IPS DF 6.9 (cell line): ENCODE measurements around the gene DAPK2.
"Not testable (repeated sequence)": the region's sequence is repeated elsewhere in the genome, so short reads cannot be mapped to it uniquely, and the experiment has no call there.

Experiments used
- DNase-seq: peaks from one replicate; pipeline ENCODE4 v3.0.0-alpha.2; 2013; ENCODE audit warnings: low read depth, low spot score
- H3K27ac ChIP-seq: one replicate; pipeline ENCODE4 v1.5.1; 2013; ENCODE audit warnings: low read length, control low read depth
- H3K27me3 ChIP-seq: 2 replicates; pipeline ENCODE4 v1.6.1; 2013; ENCODE audit warnings: mild to moderate bottlenecking, low read length; ENCODE audit not compliant: control insufficient read depth, insufficient read depth
- H3K36me3 ChIP-seq: 2 replicates; pipeline ENCODE4 v1.6.1; 2013; ENCODE audit warnings: low read length; ENCODE audit not compliant: control insufficient read depth, insufficient read depth
- H3K4me1 ChIP-seq: 2 replicates; pipeline ENCODE4 v1.6.1; 2013; ENCODE audit warnings: low read length; ENCODE audit not compliant: control insufficient read depth, insufficient read depth
- H3K4me3 ChIP-seq: 2 replicates; pipeline ENCODE4 v1.5.1; 2013; ENCODE audit warnings: mild to moderate bottlenecking, low read length
- H3K9me3 ChIP-seq: 2 replicates; pipeline ENCODE4 v1.6.1; 2013; ENCODE audit warnings: low read length, inconsistent platforms; ENCODE audit not compliant: control insufficient read depth, insufficient read depth
- WGBS: extraction: QIAGEN DNeasy Blood & Tissue Kit; methylation state at CpG from one replicate; pipeline ENCODE4 v1.1.7; 2013; ENCODE audit warnings: mixed read lengths, missing lambda C conversion rate; ENCODE audit not compliant: insufficient read length, insufficient coverage; 5-methylcytosine and 5-hydroxymethylcytosine counted together

The DAPK2 gene

DNA sequence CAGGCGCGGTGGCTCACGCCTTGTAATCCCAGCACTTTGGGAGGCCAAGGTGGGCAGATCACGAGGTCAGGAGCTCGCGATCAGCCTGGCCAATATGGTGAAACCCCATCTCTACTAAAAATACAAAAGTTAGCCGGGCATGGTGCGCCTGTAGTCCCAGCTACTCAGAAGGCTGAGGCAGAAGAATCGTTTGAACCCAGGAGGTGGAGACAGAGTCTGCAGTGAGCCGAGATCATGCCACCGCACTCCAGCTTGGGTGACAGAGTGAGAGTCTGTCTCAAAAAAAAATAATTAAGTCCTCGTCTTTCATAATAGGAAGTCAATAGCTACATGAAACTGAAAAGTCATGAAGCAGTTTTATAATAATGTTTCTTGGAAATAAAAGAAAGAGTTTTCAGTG is 7.4 kb upstream of the DAPK2 start:
- WGBS, result no CpG with 5 or more reads among the region's 12 CpGs

DNA sequence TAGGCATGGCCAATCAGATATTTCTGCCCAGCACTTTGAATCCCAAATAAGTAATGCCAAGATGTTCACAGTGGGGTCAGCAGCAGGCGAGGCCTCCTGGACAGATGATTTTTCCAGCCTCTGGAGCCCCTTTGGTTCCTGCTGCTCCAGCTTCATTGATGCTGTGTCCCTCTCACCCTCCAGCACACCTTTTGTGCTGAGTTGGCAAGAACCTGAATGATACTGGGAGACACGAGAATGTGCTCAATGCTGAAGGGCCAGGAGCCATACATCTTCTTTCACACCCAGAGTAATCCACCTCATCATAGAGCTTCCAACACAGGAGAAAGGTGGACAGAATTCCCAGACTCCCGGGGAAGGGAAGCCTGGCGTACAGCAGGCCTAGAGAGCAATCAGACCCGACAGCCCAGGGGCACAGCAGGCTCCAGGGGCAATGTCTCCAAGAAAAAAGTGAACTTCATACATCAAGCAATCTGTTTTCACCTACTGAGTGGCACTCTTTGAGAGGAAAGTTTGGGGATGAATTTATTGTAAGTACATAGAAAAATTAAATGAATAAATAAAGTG is 6.7 kb upstream of the DAPK2 start:
- H3K36me3 ChIP-seq, result no peaks in the 10 kb centered on the region
- H3K27me3 ChIP-seq, result no peaks in the 10 kb centered on the region
- H3K4me3 ChIP-seq, result no peak overlapping the region
- WGBS, result no CpG with 5 or more reads among the region's 5 CpGs
- no peak overlapping the region for H3K27ac ChIP-seq
- no peak for DNase-seq
- no peaks in the 10 kb centered on the region for H3K9me3 ChIP-seq
- H3K4me1 ChIP-seq, result no peaks in the 10 kb centered on the region

More for the DNA sequence above, 7.4 kb upstream of the DAPK2 start:
- not testable (repeated sequence) for DNase-seq, H3K27ac ChIP-seq, H3K9me3 ChIP-seq, H3K4me3 ChIP-seq, H3K27me3 ChIP-seq, H3K36me3 ChIP-seq, H3K4me1 ChIP-seq

DNA sequence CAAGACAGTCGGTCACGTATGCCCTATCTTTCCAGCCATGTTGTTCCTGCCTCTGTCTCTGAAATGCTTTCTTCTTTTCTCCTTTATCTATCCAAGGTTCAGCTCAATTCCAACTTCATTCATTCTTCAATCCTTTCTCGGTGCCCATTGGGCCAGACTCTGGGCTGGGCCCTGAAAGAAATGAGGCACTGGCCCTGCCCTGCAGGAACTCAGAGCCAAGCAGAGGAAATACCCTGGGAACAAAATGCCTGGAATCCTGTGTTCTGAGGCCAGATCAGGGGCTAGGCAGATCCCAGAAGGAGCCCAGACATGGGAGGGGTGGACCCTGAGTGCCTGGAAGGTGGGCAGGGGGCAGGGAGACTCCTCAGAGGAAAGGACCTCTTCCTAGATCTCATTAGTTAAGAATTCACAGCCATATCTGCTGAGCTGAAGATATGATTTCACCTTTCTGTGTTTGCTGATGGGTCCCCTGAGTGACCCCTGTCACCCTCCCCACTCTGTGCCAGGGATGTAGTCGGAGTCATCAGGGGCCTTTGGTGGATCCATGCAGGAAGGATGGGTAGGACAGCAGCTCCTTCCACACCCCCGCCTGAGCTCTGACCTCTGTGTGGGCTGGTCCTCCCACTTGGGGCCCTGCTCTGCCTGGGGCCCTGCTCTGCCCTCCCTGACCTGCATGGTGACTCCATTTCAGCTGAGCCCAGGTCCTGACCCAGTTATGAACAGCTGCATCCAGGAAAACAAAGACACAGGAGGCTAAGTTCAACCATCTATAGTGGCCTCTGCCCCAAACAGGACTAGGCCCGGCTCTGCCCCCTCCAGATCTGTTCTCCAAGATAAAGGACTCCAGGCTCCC is 5.3 kb upstream of the DAPK2 start:
- Histone ChIP-seq H3K9me3 (no peaks in the 10 kb centered on the region), H3K36me3 (no peaks in the 10 kb centered on the region), H3K27me3 (no peaks in the 10 kb centered on the region; the same call in 1 of the 2 replicates), H3K27ac (no peak overlapping the region), H3K4me3 (no peak overlapping the region), H3K4me1 (no peaks in the 10 kb centered on the region)
- no CpG with 5 or more reads among the region's 6 CpGs for WGBS
- DNase-seq, result no peak

DNA sequence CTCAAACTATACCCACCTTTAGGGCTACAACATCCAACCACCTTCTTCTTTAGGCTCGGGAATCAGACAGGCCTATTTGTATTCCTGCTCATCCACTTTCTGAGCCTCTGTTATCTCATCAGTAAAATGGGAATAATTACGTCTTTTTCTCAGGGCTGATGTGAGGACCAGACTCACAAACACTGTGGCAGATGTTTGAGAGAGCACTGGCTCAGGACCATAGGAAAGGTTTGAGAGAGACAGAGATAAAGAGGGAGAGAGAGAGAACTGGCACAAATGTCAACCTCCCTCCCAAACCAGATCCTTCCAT is 4.8 kb upstream of the DAPK2 start:
- no peaks in the 10 kb centered on the region for H3K9me3 ChIP-seq
- WGBS, result no CpG with 5 or more reads among the region's 2 CpGs

DNA sequence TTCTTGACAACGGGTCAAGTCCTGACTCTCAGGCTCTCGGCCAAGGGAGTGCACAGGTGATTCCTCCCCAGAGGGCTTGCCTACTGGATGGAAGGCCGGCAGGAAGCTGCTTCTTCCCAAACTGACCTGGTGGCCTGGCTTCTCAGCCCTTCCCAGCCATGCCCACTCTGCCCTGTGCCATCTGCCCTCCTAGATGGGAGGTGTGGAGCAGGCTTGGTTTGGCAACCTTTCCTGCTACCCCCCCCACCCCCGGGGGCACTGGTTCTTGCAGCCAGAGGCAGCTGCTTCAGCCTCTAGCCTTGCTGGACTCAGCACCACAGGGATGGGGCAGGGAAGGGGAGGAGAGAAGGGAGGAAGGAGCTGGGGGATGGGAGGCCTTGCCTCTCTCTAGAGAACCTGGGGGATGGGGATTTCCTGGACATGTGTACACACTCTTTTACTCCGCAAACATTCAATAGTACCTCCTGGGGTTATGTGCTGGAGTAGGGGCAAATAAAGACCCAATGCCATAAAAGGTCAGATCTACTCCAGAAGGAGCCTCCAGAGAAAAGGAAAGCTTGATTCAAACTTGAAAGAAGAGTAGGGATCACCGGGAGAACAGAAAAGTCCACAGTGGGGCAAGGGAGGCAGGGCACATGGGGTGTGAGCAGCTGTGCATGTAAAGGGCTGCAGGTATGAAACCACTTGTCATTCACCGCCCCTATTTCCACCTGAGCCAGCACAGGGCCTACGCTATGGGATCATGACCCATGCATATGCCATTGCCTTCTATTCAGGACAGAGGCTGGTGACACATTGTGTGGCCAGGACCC is 4.2 kb upstream of the DAPK2 start:
- Histone ChIP-seq H3K27ac (no peak overlapping the region), H3K9me3 (no peaks in the 10 kb centered on the region)
- DNase-seq, result no peak

More for the DNA sequence above, 4.8 kb upstream of the DAPK2 start:
- H3K27ac ChIP-seq, result no peak overlapping the region
- DNase-seq, result no peak
- H3K4me3 ChIP-seq, result no peak overlapping the region
- H3K4me1 ChIP-seq, result no peaks in the 10 kb centered on the region
- H3K27me3 ChIP-seq, result no peaks in the 10 kb centered on the region; the same call in 1 of the 2 replicates
- H3K36me3 ChIP-seq, result no peaks in the 10 kb centered on the region

DNA sequence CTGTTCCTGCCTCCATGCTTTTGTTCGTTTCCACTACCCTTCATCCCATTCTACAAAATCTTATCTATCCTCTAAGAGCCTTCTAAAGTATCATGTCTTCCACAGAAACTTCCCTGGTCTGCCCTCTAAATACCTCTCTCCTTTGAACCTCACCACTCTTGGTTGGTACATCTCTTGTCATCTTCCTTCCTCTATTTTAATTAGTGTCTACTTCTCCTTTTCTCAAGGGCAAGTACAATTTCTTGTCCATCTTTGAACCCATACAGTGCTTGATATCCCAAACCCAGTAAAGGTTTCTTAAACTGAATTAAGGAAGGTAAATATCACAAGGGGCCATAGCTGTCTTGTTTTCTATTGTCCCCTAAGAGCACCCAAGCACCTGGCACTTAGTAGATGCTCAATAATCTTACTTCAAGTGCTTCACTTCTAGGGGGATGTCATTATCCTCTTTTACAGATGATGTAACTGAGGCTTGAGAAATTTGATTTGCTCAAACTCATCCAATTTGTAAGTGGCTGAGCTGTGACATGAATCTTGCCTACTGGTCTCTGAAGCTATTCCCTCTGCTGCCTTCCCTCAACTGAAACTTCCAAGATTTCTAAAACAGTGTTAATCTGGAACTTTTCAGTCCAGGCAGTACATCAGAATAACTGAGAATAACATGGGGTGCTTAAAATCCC is 2.6 kb upstream of the DAPK2 start:
- Histone ChIP-seq H3K27ac (no peak overlapping the region), H3K27me3 (peaks cover 4% of the 10 kb centered on the region; the same call in 1 of the 2 replicates)

More for the DNA sequence above, 4.2 kb upstream of the DAPK2 start:
- no peak overlapping the region for H3K4me3 ChIP-seq
- H3K27me3 ChIP-seq, result peaks cover 4% of the 10 kb centered on the region; the same call in 1 of the 2 replicates
- no peaks in the 10 kb centered on the region for H3K36me3 ChIP-seq
- H3K4me1 ChIP-seq, result peaks cover 3% of the 10 kb centered on the region
- WGBS, result no CpG with 5 or more reads among the region's 8 CpGs

DNA sequence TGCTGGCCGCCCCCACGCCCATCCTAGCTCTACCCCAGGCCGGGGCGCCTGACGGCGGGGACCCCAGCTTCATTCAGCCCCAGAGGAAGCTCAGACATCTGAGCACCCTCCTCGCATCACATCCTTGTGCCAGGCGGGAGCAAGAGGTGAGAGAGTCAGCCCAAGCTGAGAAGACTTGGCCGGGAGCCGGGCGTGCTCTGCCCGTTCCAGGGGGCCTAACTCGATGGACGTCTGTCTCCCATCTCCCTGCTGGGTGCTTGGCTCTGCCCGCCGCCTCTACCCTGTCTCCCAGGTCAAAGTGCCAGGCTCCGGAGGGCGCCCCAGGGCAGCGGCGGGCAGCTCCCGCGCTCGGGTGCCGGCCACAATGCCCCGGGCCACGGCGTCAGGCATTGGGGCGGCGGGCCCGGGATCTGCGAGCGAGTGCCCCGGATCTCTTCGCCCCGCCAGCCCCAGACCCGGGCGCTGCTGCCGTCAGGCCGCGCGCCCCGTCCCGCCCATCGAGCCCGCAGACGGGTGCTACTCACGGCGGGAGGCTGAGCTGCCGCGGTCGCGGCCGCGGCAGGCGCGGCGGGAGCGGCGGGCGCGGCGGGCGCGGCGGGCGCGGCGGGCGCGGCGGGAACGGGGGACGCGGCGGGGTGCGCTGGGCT is 388 bp downstream of the DAPK2 start:
- Histone ChIP-seq H3K27ac (no peak overlapping the region), H3K4me1 (peaks cover 3% of the 10 kb centered on the region), H3K4me3 (peak overlapping the region; percentile 29; the same call in 1 of the 2 replicates), H3K27me3 (peaks cover 4% of the 10 kb centered on the region; the same call in 1 of the 2 replicates), H3K9me3 (no peaks in the 10 kb centered on the region), H3K36me3 (no peaks in the 10 kb centered on the region)
- DNase-seq, result no peak
- WGBS, result no CpG with 5 or more reads among the region's 76 CpGs

More for the DNA sequence above, 2.6 kb upstream of the DAPK2 start:
- Histone ChIP-seq H3K4me3 (no peak overlapping the region), H3K9me3 (no peaks in the 10 kb centered on the region), H3K4me1 (peaks cover 3% of the 10 kb centered on the region), H3K36me3 (no peaks in the 10 kb centered on the region)
- no CpG with 5 or more reads among the region's 1 CpG for WGBS
- no peak for DNase-seq

DNA sequence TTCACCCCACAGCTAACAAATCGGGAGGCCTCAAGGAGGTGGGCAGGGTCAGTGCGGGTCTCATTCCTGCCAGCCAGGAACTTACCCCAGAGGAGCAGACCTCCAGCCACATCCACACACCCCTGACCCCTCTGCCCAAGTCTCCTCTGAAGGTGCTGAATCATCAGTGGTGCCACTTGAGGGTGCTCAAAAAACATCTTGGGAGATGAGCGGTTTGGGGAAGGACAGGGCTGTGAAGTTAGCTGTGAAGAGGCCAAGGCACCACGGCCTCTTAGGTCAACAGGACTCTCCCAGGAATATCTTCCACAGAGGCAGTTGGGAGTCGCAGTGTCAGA is 1.2 kb downstream of the DAPK2 start:
- no peak overlapping the region for H3K27ac ChIP-seq
- H3K27me3 ChIP-seq, result peaks cover 4% of the 10 kb centered on the region; the same call in 1 of the 2 replicates
- WGBS, result no CpG with 5 or more reads among the region's 5 CpGs
- H3K4me3 ChIP-seq, result no peak overlapping the region
- H3K4me1 ChIP-seq, result peaks cover 3% of the 10 kb centered on the region
- no peaks in the 10 kb centered on the region for H3K36me3 ChIP-seq
- H3K9me3 ChIP-seq, result no peaks in the 10 kb centered on the region
- no peak for DNase-seq

DNA sequence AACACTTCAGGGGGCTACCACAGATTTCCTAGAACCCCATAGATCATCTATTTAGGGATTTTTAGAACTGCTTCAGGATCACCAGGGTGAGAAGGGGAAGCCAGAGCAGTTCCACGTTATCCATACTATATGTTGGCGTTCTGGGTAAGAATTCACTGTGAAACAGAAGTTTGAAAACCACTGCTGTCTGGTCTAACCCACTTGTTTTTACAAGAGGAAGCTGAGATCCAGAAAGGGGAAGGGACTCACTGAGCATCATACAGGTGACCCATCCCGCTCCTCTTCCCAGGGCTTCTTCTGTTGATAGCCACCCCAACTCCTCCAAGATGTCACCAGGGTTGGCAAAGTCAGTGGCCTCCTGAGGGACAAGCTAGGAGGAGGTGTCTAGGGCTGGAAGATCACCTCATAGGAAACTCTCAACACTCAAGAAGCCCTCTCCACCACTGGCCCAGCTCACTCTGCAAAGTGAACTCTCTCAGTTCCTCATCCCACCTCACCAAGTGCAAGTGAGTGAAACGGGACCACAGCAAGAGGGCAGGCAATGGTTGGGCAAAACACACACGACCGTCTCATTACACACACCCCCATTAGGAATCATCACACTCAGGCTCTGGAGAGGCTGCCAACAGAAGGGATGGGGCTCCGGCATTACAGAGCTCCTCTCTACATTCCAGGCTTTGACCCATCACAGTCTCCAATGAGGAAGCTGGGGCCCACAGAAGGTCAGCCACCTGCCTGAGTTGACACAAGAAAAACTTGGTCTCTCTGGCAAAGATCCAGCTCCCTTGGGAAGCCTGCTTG is 1.8 kb downstream of the DAPK2 start:
- no CpG with 5 or more reads among the region's 7 CpGs for WGBS
- Histone ChIP-seq H3K4me1 (peaks cover 3% of the 10 kb centered on the region), H3K9me3 (no peaks in the 10 kb centered on the region), H3K4me3 (no peak overlapping the region), H3K27ac (no peak overlapping the region), H3K27me3 (peaks cover 4% of the 10 kb centered on the region; the same call in 1 of the 2 replicates), H3K36me3 (no peaks in the 10 kb centered on the region)
- DNase-seq, result no peak
